NCI-H446 treated with DMSO at 0.1 percent for 48 hours (cell line): ENCODE data around the gene PRR16.

Source experiments
- DNase-seq: peaks from one replicate; lab custom pipeline; 2025; lab: John Stamatoyannopoulos, UW

The PRR16 gene

DNA sequence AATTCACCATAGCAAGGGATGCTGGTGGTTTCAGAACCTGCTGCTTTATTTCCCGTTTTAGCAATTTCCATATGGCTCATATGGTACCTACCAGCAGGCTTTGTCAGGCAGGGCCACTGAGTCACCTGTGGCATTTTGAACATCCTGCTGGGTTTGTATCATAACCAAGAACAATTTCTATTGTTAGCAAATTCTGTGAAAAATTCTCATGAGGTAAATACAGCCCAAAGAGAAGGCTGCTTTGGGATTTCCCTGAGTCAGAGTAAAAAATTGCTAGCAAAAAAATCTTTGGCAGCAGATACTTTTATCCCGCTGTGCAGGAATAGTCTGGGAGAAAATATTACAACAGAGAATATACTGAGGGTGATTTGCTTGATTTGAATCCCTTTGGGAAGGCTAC is 52.7 kb downstream of the PRR16 start:
- DNase-seq = no peak

DNA sequence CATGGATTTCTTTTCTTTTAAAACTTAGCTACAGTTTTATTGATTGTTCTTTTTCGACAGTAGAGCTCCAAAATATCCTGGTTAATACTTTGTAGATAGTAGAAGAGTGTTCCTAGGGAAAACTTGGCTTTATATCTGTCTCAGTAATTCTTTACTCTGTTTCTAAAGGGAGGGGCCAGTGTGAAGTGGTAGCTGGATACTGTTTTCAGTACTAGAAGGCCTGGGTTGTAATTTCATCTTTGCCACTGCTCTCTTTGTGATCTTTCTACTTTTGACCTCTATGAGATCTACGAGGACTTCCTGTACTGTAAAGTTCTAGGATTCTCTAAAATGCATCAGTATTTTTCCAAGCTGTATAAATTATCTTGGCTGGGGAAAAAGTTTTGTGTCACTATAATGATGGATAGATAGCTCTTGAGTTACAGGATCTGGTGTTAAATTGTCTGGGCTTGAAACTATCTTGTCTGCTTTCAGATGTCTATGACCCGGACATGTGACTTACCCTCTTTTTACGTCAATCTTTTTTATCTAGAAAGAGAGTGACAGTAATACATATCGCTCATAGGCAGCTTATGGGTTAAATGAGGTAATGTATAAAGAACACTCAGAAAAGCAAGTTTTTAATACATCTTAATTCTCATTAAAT is 53.6 kb downstream of the PRR16 start:
- no peak for DNase-seq

DNA sequence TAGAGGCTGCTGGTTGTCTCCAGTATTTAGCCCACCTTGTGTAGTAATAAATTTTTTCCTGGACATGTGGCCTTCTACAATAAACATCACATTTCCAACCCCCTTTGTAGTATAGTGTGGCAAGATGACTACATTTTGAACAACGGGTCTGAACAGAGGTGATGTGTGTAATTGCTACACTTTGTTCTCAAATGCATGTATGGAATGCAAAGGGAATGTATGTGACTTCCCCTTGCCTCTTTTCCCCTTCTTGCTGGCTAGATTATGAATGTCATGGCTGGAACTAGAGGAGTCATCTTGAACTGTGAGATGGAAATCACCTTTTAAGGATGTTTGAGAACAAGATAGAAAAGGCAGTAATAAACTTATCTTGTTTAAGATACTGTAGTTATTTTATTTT is 54.5 kb downstream of the PRR16 start:
- DNase-seq = no peak

DNA sequence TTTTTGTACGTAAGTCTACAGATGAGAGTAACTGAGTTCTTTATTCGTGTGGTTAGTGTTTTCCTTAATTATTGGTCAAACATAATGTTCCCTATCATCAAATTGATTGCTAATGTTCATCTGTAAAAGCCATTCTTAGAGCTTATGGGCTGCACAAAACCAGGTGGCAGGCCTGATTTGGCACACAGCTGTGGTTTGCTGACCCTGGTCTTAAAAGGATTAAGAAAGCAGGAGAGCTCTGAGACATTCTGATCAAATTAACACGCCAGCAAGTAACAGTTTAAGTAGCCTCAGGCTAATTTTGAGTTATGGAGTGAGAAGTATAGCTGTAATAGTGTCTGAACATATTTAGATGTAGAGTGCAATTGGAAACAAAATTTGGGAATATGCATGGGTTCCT is 63.2 kb downstream of the PRR16 start:
- no peak for DNase-seq

- no peak for DNase-seq
These were observed 64.5 kb downstream of the PRR16 start for GRCh38 chr5:120528609-120529008.

DNA sequence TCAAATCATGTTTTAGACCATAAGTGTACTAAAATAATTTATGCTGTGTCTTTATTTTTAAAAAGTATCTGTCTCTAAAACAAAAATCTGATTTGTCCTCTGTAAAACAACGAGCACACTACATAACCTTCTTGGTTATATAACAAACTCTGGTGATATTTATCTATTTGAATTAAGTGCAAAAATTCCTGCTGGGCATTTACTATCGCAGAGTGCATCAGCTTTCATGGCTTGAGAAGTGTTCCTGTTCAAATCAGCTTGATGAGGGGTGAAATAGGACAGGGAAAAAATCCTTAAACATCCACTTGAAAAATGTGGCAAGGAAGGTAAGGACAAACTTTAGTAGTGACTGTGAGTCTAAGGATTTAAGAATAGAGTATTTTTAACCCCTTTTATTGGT is 65.3 kb downstream of the PRR16 start:
- no peak for DNase-seq

DNA sequence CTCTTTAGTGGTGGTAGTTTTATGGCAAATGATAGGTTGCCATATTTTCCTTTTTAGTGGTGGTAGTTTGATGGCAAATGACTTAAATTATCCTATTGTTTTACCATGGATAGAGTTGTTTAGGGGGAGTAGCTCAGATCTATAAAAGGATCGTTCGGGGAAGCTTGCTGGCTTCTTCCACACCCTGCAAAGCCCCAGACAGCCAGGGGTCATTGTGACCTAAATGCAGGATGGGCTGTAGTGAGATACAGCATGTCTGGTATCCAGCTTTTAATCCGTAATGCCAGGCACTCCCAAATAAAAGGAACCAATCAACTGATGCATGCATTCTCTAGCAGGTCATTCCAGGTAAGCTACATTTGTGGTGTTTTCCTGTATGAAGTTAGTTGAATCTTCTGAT is 67.1 kb downstream of the PRR16 start:
- DNase-seq = no peak

GRCh38 chr5:120532835-120533234 is 68.7 kb downstream of the PRR16 start:
- DNase-seq = no peak

GRCh38 chr5:120533581-120533980 is 69.5 kb downstream of the PRR16 start:
- no peak for DNase-seq

DNA sequence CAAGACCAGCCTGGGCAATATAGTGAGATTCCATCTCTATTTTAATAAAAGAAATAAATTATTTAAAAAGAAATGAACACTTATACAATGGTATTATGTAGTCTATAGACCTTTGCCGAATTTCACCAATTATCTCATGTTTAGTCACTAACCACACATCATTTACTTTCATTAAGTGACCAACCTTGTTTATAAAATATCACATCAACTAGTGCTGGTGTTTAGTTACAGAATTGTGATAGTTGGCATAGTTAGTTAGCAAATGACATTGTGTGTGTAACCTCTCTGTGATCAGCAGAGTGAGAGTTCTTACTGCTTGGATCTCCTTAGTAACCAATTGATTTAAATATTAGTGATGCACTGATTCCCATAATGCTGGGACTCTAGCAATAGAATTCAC is 71.8 kb downstream of the PRR16 start:
- DNase-seq = no peak

GRCh38 chr5:120538149-120538548 is 74.0 kb downstream of the PRR16 start:
- no peak for DNase-seq

- no peak for DNase-seq
These were observed 74.5 kb downstream of the PRR16 start for GRCh38 chr5:120538644-120539043.

DNA sequence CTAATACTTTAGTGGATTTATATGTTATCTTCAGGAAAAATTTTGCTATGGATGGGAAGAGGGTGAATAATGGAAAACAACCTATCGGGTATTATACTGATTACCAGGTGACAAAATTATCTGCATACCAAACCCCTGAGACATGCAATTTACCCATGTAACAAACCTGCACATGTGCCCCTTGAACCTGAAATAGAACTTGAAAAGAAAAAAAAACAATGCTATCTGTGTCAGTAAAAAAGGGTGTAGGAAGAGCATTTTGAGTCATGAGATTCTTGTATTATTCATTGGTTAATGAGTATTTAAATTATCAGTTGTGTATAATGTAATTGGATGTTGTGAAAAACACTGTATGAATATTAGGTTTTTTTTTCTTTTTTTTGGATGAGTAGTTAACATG is 75.4 kb downstream of the PRR16 start:
- no peak for DNase-seq

DNA sequence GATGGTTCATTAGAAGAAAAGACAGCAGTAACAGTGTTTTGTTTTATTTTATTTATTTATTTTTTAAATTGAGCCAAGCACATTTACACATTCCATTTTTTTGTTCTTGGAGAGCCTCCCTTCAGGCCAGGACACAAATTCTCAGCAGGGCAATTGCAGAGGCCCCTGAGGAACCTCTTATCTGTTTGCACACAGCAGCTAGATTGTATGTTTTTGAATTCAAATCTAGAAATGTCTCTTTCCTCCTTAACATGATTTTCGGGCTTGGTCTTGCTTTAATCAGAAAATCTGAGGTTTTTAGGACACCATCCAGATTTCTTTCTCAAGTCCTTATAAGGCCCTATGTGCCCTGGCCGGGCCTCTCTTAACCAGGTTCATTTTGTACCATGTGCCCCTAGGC is 76.0 kb downstream of the PRR16 start:
- no peak for DNase-seq

- no peak for DNase-seq
These were observed 79.9 kb downstream of the PRR16 start for GRCh38 chr5:120544043-120544442.

GRCh38 chr5:120545007-120545406 is 80.9 kb downstream of the PRR16 start:
- DNase-seq = no peak

DNA sequence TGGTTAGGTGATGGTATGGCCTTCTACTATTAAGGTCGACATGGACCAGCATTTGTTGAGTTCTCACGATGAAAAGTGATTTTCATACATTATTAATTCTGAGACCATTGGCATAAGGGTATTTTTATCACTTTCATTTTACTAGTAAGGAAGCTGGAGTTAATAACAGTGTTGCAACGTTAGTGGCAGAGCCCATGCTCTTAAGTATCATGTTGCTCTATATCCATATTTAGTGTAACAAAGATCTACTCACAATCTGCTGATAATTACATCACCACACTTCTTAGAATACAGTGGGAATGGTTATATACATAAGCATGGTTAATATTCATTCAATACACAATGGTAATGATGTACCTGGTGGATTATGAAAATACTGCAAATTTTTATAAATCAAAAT is 81.9 kb downstream of the PRR16 start:
- no peak for DNase-seq

DNA sequence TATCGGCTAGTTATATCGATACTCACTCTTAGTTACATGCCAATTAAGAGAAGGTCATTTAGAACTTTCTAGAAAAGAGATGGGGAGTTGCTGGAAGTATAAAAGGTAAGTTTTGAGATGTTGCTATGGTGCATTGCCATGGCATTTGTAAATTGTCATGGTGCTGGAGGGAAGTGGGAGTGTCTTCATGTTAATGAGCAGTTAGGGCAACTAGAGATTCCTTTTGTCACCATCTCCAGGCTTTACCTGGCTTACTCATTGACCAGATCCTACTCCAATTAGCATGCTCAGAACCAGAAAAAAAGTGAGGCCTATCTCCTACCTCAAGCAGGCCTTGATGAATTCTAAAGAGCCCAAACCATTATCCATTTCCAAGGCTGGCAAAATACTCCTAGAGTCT is 82.8 kb downstream of the PRR16 start:
- no peak for DNase-seq

GRCh38 chr5:120550358-120550757 is 86.3 kb downstream of the PRR16 start:
- DNase-seq = no peak

GRCh38 chr5:120552638-120553037 is 88.5 kb downstream of the PRR16 start:
- no peak for DNase-seq

GRCh38 chr5:120555345-120555744 is 91.2 kb downstream of the PRR16 start:
- DNase-seq = no peak

DNA sequence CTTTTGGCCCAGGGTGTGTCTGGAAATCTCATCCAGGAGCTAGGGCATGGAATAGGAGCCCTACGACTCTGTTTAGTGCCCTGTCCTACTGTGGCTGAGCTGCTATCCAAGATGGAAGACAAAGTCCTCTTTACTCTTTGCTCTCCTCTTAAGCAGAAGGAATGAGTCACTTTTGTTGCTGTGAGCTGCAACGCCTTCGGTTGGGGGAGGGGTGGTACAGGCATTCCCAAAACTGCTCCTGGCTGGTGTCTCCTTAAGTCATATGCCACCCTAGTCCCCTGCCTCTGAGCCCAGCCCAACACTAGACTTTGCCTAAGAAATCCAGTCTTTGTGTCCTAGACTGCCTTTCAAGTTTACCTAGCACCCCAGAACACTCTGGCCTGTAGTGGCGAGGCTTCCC is 99.9 kb downstream of the PRR16 start:
- DNase-seq = no peak

DNA sequence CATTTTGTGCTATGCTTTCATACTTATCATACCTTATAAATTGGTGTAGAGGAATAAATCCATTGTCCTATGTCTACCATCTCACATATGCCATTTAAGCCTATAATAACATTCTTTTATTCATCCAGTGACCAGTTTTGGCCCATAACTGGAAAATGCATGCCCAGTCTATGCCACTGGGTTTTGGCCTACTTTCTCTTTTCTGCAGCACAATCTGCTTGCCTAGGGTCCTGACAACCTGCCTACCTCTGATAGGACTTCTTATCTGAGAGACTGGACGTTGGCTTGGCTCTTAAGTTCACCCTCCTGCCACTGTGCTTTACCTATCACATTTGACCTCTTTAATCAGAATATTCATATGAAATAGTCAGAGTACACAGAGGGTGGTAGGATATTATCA is 103.0 kb downstream of the PRR16 start:
- no peak for DNase-seq

DNA sequence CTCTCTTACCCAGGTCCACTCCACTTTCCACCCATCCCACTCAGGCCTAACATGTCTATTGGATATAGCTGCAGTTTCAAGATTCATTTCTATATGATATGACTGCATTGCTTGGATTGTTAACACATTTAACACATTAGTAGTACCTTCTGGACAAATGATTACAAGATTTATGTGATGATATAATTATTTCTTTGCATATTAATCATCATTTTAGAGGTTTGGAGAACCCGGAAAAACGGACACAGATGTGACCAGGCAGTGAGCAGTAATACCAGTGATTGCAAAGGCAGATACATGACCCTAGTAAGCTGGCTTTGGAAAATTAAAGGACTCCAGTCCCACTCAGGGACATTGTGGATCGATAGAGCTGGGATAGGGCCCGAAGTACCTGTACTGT is 103.8 kb downstream of the PRR16 start:
- no peak for DNase-seq

DNA sequence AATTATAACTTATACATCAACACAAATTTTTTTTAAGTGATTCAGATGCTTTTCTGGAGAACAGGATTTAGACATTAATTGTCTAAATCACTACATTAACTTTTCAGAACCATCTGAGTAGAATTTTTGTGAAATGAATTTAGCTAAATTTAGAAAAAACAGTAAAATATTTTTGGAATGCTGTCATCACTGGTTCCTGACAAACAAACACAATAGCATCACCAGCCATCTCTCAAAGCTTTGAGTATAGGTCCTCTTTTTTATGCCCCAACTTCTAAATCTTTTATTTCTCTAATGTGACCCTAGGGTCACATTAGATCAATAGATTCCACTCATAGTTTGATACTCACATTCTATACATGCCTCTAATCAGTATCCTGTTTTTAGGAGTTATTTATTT is 104.6 kb downstream of the PRR16 start:
- DNase-seq = no peak
